ENCODE data around the gene ONECUT2.
"Not testable (repeated sequence)": the region's sequence is repeated elsewhere in the genome, so short reads cannot be mapped to it uniquely, and the experiment has no call there.

DNA sequence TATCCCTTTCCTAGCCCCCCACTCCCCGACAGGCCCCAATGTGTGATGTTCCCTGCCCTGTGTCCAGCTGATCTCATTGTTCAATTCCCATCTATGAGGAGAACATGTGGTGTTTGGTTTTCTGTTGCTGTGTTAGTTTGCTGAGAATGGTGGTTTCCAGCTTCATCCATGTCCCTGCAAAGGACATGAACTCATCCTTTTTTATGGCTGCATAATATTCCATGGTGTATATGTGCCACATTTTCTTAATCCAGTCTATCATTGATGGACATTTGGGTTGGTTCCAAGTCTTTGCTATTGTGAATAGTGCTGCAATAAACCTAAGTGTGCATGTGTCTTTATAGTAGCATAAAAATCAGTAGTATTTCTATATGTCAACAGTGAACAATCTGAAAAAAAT, 40.4 kb upstream of the ONECUT2 start:
- TF ChIP-seq, protein P1, sequence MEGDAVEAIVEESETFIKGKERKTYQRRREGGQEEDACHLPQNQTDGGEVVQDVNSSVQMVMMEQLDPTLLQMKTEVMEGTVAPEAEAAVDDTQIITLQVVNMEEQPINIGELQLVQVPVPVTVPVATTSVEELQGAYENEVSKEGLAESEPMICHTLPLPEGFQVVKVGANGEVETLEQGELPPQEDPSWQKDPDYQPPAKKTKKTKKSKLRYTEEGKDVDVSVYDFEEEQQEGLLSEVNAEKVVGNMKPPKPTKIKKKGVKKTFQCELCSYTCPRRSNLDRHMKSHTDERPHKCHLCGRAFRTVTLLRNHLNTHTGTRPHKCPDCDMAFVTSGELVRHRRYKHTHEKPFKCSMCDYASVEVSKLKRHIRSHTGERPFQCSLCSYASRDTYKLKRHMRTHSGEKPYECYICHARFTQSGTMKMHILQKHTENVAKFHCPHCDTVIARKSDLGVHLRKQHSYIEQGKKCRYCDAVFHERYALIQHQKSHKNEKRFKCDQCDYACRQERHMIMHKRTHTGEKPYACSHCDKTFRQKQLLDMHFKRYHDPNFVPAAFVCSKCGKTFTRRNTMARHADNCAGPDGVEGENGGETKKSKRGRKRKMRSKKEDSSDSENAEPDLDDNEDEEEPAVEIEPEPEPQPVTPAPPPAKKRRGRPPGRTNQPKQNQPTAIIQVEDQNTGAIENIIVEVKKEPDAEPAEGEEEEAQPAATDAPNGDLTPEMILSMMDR (IDR thresholded peaks at IDR 0.05; ENCODE audit: insufficient read depth, low read length, poor library complexity, severe bottlenecking) = not testable (repeated sequence)
- not testable (repeated sequence) for TF ChIP-seq EZH2phosphoT487 (conservative IDR thresholded peaks at IDR 0.05; ENCODE audit: low read length)

All from SU-DHL-6 (cell line).